Measurements from ENCODE around the gene ZNF592. TPM values are rescaled to one million over a fixed set of nuclear protein-coding genes. Genes with fewer than 3 reads are reported as not detected.
A peak's percentile ranks its signal among the peaks of the same experiment; 100 is the strongest.
"Not testable (repeated sequence)": the region's sequence is repeated elsewhere in the genome, so short reads cannot be mapped to it uniquely, and the experiment has no call there.

The ZNF592 gene
- polyA plus RNA-seq, 2 of the 4 experiments (the other 2 are of a cell fraction) = 12.4 to 13.9 TPM

GRCh38 chr15:84845631-84846030 is 97.2 kb downstream of the ZNF592 start:
- not testable (repeated sequence) for H3K4me3 ChIP-seq, H3K4me2 ChIP-seq, FAIRE-seq
- 31% methylated on average over 7 of the region's 7 CpGs for WGBS (ENCODE audit: missing lambda C conversion rate)
- peaks cover 14% of the 10 kb centered on the region for H3K4me1 ChIP-seq
- POLR2A ChIA-PET = interaction anchor here (0.8 kb wide), 1 partner anchor 8 kb away, joined by 3 read pairs; no protein-coding TSS in a partner anchor
- DNase-seq (ENCODE audit: low read depth in 1 of 2, low spot score in 1 of 2) (peak in 1 of 2 experiments; percentile 86), ATAC-seq (peak in 1 of 2 experiments; percentile 77; a peak in 3 of 6 replicates)
- H3K9me3 ChIP-seq = peaks cover 32% of the 10 kb centered on the region
- H3K27ac ChIP-seq = peak overlapping the region in 1 of 2 experiments; percentile 42; a peak in 3 of 6 replicates
- CTCF ChIA-PET = interaction anchor here (0.8 to 1.6 kb wide), 9 partner anchors 9 to 199 kb away, joined by 3 to 7 read pairs (median 4); no protein-coding TSS in a partner anchor
- TF ChIP-seq SMC3 (IDR thresholded peaks at IDR 0.05) (peak; percentile 79), CTCF (IDR thresholded peaks at IDR 0.05) (peak; percentile 67), RAD21 (conservative IDR thresholded peaks at IDR 0.05 in 1 of 2, IDR thresholded peaks at IDR 0.05 in 1 of 2) (peak; percentile 72 to 83), KDM1A (IDR thresholded peaks at IDR 0.05; ENCODE audit: low read depth) (0 out of 2 replicates have a peak, but pooled peaks have one; percentile 40), ATOH8 (CRISPR knock-in tag; IDR thresholded peaks at IDR 0.05; ENCODE audit: low read depth) (0 out of 2 replicates have a peak, but pooled peaks have one; percentile 26)

- WGBS (ENCODE audit: missing lambda C conversion rate) = 77% methylated on average over 1 of the region's 1 CpG
- Histone ChIP-seq H3K4me1 (peaks cover 8% of the 10 kb centered on the region; the same call in 2 of the 3 replicates), H3K27ac (no peak overlapping the region), H3K9me3 (peaks cover 32% of the 10 kb centered on the region), H3K4me2 (no peak overlapping the region), H3K4me3 (no peak overlapping the region)
- no peak for ATAC-seq
- peak; percentile 43 for FAIRE-seq
- DNase-seq (ENCODE audit: low read depth in 1 of 2, low spot score in 1 of 2) = no peak
- ChIA-PET POLR2A (no interaction called here), CTCF (interaction anchor here (0.8 to 1.6 kb wide), 4 partner anchors 24 to 82 kb away, joined by 3 to 7 read pairs (median 4); no protein-coding TSS in a partner anchor)
- TF ChIP-seq ELK1 (IDR thresholded peaks at IDR 0.05; ENCODE audit: low read depth, low read length) (no peak), HOXA7 (CRISPR knock-in tag; IDR thresholded peaks at IDR 0.05) (no peak), MYC (IDR thresholded peaks at IDR 0.05; ENCODE audit: borderline replicate concordance, low read length) (no peak), RNF2 (IDR thresholded peaks at IDR 0.05; ENCODE audit: borderline replicate concordance, low read depth) (no peak), RCOR1 (IDR thresholded peaks at IDR 0.05; ENCODE audit: low read depth, low read length) (no peak), GATA3 (IDR thresholded peaks at IDR 0.05; ENCODE audit: borderline replicate concordance) (no peak)
Measured at GRCh38 chr15:84846269-84846668, 97.9 kb downstream of the ZNF592 start.

GRCh38 chr15:84847382-84847781 is 99.0 kb downstream of the ZNF592 start:
- H3K4me3 ChIP-seq = no peak overlapping the region
- ChIA-PET CTCF (interaction anchor here (1.6 kb wide), 1 partner anchor 81 kb away, joined by 7 read pairs; no protein-coding TSS in a partner anchor), POLR2A (no interaction called here)
- H3K27ac ChIP-seq = no peak overlapping the region
- DNase-seq (ENCODE audit: low read depth in 1 of 2, low spot score in 1 of 2) (no peak), ATAC-seq (no peak), FAIRE-seq (peak; percentile 73)
- H3K4me1 ChIP-seq = peaks cover 8% of the 10 kb centered on the region; the same call in 2 of the 3 replicates
- peaks cover 32% of the 10 kb centered on the region for H3K9me3 ChIP-seq
- no peak overlapping the region for H3K4me2 ChIP-seq
- TF ChIP-seq HOXA7 (CRISPR knock-in tag; IDR thresholded peaks at IDR 0.05) (no peak), ZFP36 (IDR thresholded peaks at IDR 0.05; ENCODE audit: borderline replicate concordance, partially characterized antibody) (no peak), FOXS1 (CRISPR knock-in tag; IDR thresholded peaks at IDR 0.05) (peak; percentile 80; the same call in 1 of the 2 replicates)

- FAIRE-seq = no peak
- CTCF ChIA-PET = interaction anchor here (1.3 to 1.7 kb wide), 4 partner anchors 19 to 253 kb away, joined by 3 to 5 read pairs (median 4); no protein-coding TSS in a partner anchor
Measured at GRCh38 chr15:84852212-84852611, 103.8 kb downstream of the ZNF592 start.

More at GRCh38 chr15:84852212-84852611, 103.8 kb downstream of the ZNF592 start:
- H3K4me1 ChIP-seq = peaks cover 12% of the 10 kb centered on the region; the same call in 1 of the 3 replicates
- TF ChIP-seq PHF8 (IDR thresholded peaks at IDR 0.05; ENCODE audit: borderline replicate concordance, low read depth) (no peak), MAZ (IDR thresholded peaks at IDR 0.05; ENCODE audit: borderline replicate concordance, low read depth, low read length) (no peak)
- H3K4me2 ChIP-seq = no peak overlapping the region
- no peak overlapping the region for H3K4me3 ChIP-seq
- H3K27ac ChIP-seq = no peak overlapping the region
- no peak for ATAC-seq
- H3K9me3 ChIP-seq = peaks cover 14% of the 10 kb centered on the region; the same call in 2 of the 3 replicates
- POLR2A ChIA-PET = no interaction called here
- no peak for DNase-seq (ENCODE audit: low read depth in 1 of 2, low spot score in 1 of 2)
- 85% methylated on average over 5 of the region's 5 CpGs for WGBS (ENCODE audit: missing lambda C conversion rate)
